NCI-H1092 (cell line): ENCODE results near the gene GJA9.
"Not testable (repeated sequence)": the region's sequence is repeated elsewhere in the genome, so short reads cannot be mapped to it uniquely, and the experiment has no call there.

ENCODE experiments used
- DNase-seq: peaks from one replicate; lab custom pipeline; 2025; lab: John Stamatoyannopoulos, UW

The GJA9 gene

DNA sequence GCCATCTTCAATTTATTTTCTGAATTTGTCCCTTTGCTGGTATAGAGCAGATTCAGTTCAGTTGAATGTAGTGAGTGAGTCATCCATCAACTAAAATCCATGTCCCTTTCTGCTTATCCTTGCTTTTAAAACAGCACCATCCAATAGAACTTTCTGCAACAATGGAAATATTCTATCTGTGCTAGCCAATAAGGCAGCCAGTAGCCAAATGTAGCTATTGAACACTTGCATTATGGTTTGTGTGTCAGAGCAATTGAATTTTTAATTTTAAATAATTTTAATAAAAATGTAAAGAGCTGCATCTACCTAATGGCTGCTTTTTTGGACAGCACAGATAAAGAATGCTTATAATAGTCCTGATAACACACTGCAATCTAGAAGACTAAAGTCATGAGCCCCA is at the start of gene GJA9:
Gene GJA9 (minus strand): TSS at position 101 of the 400 bp plus-strand sequence. CDS start 5,489 bp downstream, outside the sequence.
- DNase-seq: no peak

DNA sequence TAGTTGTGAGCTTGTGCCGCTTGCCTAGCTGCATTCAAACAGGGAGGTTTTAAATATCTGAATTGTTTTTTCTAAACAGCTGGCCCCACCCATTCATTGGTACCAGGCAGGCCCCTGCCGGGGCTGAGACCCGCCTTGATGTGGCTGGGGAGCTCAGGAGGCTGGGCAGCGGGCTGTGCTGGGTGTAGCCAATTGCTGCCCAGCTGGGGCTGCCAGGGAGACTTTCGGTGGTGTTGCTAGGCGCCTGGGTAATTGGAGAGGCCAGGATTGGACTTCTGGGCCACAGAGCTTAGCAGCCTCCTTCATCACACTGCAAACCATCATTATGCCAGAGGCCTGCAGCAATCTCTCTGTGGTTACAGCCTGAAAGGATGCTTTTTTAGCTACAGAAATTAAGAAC is 48.1 kb upstream of the GJA9 start:
- DNase-seq: peak; percentile 21

DNA sequence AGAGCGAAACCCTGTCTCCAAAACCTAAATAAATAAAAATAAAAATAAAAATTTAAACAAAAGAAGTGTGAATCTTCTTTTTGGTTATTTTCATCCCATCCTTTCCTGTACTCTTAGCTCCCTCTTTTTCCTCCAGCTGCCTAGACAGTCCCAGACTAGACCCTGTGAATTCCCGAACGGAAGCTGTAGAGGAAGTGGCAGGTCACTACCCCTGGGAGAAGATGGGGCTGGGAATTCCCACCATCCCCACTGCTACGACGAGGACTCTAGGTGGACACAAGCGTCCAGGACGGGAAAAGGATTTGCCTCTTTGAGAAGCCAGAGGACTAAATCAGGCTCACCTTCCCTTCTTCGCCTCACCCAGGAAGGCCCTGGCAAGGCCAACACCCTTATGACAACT is 47.7 kb upstream of the GJA9 start:
- no peak for DNase-seq

DNA sequence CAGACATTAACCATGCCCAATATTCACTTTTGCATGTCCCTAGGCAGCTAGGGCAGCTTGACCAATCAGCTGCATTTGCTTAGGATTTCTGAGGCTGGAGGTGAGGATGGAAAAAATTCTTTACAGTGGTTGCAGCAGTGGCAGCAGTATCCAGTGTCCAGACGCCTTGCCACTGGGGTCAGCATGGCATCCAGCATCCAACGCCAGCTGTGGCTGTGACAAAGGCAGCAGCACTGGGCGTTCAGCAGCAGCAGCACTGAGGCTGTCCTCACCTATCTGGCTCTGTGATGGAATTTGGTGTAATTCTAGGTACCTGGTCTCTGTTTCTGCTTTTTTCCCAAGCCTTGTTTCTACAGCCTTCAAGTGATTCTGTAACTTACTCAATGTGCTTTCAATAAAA is 44.7 kb upstream of the GJA9 start:
- DNase-seq: no peak

DNA sequence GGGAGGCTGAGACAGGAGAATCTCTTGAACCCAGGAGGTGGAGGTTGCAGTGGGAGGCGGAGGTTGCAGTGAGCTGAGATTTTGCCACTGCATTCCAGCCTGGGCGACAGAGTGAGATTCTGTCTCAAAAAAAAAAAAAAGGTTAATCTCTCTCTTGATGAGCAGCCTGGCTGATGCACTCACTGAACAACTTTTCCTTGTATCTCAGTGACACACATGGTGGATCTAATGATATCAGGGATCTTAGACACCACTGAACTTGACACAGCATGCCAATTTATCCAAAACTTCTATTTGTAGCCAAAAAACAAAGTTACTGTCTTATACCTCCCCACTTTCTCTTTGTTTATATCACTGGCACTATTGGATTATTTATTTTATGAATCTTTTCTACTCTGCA is 44.0 kb upstream of the GJA9 start:
- no peak for DNase-seq

DNA sequence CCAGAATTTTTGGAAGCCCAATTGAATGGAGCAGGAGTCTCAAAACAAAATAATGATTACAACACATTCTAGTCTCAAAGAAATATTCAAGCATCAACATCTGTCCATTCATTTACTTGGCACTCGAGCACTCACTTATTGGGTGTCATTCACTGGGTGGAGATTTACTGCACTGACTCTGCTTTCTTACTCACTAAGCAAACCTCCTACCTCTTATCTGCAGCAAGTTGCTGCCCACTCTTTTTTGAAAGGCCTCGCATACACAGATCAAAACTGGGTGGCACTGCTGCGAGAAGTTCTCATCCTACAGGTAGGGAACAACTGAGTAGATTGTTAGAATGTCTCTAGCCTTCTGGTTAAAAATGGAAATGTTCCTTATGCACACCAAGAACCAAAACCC is 42.2 kb upstream of the GJA9 start:
- no peak for DNase-seq

DNA sequence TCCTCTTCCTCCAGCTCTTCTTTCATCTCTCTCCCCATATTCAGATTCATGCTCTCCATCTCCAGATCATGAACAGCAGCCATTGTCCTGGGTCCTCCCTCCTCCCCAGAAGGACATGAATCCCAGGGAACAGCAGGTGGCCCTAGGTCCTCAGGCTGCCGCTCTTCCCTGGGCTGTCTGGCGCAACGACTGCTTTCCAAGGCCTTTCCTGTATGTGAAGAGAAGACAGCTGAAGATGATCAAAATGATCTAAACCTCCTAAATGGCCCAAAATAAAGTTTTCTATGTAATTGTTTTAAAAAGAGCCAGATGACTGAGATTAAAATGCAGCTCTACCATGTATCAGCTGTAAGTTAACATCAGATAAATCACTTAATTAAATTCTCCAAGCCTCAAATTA is 37.7 kb upstream of the GJA9 start:
- DNase-seq: no peak

DNA sequence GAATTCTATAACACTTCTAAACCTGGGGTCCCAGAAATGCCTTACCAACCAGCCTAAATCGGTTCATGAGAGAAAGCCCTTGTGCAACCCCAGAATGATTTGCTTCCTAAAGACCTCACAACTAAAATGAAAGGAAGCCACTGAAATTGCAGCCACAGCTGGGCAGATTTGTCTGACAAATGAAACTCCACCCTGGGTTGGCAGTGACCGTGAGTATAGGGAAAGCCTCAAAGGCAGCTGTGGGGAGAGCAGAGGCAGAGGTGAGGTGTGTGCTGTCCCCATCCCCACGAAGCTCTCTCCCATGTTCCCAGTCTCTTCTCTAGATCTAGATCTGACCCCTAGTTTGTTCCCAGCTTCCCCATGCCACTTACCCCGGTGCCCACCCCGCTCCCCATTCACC is 37.2 kb upstream of the GJA9 start:
- no peak for DNase-seq

DNA sequence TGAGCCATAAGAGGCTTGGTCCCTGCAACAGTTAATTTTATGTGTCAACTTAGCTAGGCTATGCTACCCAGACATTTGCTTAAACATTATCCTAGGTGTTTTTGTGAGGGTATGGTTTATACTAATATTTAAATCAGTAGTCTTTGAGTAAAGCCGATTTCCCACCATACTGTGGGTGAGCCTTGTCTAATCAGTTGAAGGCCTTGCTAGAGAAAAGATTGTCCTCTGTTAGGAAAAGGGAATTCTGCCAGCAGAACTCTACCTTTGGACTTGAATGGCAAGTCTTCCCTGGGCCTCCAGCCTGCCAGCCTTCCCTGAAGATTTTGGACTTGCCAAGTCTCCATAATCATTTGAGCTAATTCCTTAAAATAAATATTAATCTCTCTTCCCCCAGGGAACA is 36.4 kb upstream of the GJA9 start:
- no peak for DNase-seq

DNA sequence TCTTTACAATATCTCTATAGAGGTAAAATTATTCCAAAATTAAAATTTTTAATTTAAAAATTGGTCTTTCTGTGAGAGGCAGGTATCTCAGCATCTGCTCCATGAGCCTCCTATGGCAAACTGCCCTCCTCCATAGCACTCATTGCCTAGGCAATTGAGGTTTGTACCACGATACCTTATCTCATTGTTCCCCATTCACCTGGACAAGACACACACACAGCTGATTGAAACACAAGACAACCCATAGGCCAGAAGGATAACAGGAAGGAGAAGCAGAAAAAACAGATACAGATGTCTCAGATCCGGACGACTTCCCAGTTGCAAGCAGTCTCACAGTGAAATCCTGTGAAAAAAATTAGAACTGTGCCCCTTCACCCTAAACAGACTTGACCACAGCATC is 36.0 kb upstream of the GJA9 start:
- DNase-seq: no peak

DNA sequence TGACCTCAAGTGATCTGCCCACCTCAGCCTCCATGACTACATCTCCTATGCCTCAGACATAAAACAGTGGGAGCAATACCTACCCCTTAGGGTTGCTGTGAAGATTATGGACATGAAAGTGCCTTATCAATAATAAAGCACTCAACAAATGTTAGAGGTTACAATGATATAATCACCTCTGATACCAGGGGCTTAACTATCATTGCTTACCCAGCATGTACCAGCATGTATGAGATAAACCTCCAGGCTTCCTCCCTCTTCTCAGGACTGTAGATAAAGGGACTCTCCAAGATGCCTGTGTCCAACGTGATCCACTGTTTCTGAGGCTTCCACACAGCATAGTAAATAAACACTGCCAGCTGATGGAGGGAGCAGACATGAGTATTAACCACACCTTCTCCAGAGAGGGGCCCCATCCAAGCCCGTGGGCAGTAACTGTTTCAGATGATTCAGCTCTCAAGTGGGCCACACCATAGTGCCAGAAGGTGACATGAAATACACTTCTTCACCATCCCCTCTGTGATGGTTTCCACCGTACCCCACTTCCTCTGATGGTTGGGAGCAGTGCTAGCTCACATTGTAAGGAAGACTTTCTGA is 34.1 kb upstream of the GJA9 start:
- DNase-seq: no peak

DNA sequence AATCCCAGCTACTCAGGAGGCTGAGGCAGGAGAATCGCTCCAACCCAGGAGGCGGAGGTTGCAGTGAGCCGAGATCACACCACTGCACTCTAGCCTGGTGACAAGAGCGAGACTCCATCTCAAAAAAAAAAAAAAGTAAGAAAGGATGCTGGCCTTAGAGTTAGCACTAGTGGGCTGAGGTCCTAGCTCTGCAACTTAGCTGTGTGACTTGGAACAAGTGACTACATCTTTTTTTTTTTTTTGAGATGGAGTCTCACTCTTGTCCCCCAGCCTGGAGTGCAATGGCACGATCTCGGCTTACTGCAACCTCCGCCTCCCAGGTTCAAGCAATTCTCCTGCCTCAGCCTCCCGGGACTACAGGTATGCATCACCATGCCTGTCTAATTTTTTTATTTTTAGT is 33.5 kb upstream of the GJA9 start:
- DNase-seq: not testable (repeated sequence)

DNA sequence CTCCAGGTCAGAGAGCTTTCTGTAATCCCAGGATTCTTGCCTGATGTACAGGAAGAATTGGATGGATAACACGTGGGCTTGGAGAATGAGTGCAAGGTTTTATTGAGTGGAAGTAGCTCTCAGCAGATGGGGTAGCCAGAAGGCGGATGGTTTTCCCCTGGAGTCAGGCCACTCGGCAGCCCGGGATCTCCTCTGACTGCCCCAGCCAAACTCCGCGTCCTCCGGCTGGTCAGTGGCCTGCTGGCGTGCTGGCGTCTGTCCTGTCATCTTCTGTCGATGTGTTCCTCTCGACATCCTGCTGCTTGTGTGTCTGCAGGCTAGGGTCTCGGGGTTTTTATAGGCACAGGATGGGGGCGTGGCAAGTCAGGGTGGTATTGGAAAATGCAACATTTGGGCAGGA is 27.4 kb upstream of the GJA9 start:
- DNase-seq: no peak

DNA sequence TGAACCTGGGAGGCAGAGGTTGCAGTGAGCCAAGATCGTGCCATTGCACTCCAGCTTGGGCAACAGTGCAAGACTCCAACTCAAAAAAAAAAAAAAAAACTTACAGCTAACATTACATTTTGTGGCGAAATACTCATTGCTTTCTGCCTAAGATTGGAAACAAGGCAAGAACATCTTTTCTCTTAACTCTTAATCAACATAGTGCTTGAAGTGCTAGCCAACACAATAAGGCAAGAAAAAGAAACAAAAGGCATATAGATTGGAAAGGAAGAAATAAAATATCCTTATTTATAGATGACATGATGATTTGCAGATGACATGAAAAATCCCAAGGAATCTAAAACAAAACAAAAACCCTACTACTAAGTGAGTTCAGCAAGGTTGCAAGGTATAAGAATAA is 24.6 kb upstream of the GJA9 start:
- DNase-seq: no peak

DNA sequence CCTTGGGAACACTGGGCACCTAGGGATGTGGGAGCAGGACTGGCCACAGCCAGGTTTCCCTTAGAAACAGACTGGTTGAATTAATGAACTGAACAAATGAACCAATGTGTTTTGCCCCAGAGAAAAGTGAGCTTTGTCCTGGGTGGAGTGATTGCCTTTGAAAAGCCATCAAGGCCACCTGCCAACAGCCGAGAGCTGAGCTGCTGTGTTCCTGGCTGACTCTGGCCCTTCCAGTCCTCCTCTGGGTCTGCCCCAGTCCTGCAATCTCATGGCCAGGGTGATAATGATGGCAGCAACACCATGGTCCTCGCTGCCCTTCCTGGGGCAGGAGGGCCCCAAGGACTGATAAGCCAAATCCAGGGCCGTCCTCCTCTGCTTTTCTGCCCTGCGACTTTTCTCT is 18.2 kb upstream of the GJA9 start:
- no peak for DNase-seq

DNA sequence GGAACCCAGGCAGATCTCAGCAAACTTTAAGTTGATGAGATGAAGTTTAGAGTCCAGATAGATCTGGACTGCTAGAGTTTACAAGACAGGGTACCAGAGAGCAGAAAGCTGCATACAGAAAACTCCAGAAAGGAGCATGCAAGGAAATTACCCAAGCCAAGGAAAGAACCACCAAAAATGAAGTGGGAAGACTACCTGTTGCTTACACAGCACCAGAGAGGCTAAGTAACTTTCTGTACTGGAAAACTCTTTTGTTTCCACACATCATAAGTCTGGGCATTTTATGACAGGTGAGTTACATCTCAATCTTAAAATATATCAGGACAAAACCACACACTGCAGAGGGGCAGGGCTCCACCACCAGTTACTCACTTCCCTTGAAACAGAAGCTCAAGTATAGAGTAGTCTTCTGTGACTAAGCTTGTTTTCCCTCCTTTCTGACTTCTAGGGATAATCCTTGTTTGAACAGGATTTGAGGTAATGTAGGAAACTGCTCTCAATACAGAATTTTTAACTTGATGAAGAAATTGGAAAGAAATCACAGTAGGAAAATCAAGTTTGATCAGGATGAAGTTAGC is 17.4 kb upstream of the GJA9 start:
- no peak for DNase-seq

DNA sequence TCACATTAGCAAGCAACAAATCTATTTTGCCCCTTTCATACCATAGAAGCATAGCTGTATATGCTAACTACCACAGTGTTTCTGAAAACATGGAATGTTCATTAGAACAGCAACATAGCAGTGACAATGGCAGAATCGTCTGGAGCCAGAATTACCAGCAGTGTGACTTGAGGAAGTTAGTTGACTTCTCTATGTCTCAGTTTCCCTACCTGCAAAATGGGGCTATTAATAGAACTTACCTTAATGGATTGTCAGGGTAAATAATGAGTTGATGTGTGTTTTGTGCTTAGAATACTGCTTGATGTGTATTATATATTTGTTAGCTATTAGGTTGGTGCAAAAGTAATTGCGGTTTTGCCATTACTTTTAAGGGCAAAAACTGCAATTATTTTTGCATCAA is 14.8 kb upstream of the GJA9 start:
- no peak for DNase-seq

DNA sequence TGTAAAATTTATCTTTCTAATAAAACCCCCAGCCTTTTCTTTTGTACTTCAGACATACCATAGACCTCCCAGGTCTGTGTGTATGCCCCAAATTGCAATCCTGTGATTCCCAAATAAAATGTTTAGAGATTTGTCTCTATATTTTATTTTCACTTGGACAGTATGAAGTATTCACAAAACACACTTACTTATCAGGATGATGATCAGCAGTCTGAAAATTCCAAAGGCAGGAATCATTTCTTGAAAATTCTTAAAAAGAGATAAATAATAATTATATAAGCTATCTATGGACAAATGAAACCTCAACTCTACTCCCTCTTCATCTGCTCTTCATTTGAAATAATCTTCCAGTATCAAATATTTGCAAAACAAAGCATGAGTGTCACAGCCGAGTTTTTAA is 11.6 kb upstream of the GJA9 start:
- no peak for DNase-seq

DNA sequence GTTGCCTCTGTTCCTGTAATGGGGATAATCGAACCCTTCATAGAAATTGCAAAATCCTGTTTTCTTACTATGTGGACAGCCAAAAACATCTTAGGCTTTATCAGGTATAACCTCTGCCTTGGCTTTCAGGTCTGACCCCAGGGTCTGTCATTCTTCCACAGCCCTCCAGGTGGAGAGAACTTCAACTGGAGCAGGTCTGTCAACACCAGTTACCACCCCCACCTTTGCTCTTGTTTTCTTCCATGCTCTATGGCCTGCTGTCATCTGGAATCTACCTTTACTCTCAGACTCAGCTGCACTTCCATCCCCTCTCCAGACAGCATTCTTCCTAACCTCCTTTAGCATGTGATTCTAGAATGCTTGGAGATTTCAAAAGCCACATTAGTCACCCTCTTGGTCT is 10.4 kb upstream of the GJA9 start:
- DNase-seq: no peak

DNA sequence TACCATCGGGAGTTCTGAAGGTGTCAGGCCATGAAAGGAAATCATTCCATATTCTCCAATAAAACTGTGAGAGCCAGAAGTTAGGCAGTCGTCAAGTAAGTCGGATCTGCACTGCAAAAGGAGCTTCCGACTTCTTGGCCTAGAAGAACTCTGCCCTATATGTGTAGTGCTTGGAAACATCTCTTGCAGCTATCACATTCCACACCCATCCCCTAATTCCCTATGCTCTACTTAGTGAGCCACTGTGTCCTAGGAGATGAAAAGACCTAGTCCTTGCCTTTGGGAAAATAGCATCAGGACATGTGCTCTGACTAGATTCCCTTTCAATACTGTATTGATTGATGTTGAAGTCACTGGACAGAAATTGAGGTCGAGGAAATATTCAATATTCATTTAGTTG is 8.2 kb upstream of the GJA9 start:
- no peak for DNase-seq

DNA sequence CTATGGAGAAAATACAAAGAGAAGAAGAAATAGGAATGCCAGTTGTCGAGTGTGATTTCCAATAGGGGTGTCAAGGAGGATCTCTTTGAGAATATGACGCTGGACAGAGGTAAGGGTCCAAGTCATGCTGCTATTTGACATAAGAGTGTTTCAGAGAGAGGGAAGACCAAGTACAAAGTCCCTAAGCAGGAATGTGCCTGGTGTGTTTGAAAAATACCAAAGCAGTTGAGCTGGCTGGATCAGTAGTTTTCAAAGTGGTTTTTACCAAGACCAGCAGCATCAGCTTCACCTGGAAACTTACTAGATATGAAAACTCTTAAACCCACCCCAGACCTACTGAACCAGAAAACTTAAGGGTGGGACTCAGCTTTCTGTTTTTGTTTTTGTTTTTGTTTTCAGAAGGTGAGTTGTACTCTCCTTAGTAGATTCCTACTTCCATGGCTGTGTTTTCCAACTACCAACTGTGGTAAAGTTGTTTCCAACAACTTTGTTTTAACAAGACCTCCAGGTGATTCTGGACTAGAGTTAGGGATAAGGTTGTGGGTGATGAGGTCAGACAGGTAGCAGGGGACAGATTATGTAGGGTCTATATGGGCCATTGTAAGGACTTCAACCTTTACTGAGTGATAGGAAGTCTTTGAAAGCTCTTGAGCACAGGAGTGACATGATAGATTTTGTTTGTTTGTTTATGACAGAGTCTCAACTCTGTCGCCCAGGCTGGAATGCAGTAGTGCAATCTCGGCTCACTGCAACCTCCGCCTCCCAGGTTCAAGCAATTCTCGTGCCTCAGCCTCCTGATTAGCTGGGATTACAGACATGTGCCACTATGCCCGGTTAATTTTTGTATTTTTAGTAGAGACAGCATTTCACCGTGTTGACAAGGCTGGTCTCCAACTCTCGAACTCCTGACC is 7.3 kb upstream of the GJA9 start:
- no peak for DNase-seq

DNA sequence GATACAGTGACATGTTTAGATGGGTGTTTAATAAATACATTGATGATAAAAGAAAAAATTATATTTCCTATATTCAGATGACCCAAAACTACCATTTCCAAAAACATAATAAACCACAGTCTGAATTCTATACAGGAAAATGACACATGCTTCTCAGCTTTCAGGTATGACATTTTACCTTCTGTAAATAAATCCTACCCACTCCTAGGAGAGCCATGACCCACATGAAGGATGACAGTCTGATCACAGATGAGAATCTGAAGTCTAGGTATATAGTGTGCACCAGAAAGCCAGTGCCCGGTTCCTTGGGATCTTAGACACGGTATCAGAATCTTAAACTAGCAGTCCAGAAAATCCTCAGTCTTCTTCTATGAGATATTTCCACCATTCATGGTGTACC is 3.7 kb upstream of the GJA9 start:
- DNase-seq: no peak

DNA sequence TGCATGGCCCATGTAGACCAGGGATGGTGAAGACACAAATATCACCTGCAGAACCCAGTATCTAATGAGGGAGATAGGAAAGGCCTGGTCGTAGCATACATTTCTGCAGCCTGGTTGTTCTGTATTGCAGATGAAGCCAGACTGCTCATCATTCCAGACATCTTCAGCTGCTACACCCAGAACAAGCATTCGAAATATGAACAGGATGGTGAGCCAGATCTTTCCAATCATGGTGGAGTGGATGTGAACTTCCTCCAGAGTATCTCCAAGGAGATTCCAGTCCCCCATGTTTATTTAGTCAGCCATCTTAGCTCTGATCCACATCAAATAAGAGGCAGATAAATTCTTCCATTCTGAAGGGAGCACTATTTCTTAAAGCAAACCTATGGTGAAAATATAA is 5.6 kb downstream of the GJA9 start:
- no peak for DNase-seq
